ENCODE data around the gene NDUFV2. TPM values are rescaled to one million over a fixed set of nuclear protein-coding genes. Genes with fewer than 3 reads are reported as not detected.
"Not testable (repeated sequence)": the region's sequence is repeated elsewhere in the genome, so short reads cannot be mapped to it uniquely, and the experiment has no call there.

Gene NDUFV2
- polyA plus RNA-seq, 1 experiment: 207 TPM

GRCh38 chr18:9171919-9172318 is 69.4 kb downstream of the NDUFV2 start:
- DNase-seq (ENCODE audit: low read depth, low spot score); H3K27ac ChIP-seq (ENCODE audit: low read depth, low read length); POLR2A ChIA-PET; H3K9me3 ChIP-seq (ENCODE audit: control insufficient read depth, insufficient read depth, low read length); H3K27me3 ChIP-seq (ENCODE audit: control insufficient read depth, insufficient read depth, low read length); CTCF ChIA-PET; H3K4me3 ChIP-seq (ENCODE audit: low read depth, low read length): not testable (repeated sequence)

DNA sequence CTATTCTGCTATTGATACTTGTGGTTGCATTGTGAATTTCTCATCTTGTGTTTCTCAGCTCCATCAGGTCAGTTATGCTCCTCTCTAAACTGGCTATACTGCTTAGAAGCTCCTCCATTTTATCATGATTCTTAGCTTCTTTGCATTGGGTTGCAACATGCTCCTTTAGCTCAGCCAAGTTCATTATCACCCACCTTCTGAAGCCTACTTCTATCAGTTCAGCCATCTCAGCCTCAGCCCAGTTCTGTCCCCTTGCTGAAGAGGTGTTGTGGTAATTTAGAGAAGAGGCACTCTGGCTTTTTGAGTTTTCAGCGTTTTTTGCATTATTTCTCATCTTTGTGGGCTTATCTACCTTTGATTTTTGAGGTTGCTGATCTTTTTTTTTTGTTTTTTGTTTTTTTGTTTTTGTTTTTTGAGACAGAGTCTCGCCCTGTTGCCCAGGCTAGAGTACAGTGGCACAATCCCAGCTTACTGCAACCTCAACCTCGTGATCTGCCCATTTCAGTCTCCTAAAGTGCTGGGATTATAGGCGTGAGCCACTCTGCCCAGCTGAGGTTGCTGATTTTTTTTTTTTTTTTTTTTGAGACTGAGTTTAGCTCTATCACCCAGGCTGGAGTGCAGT is 70.1 kb downstream of the NDUFV2 start:
- Histone ChIP-seq H3K27ac (ENCODE audit: low read depth, low read length) (no peak overlapping the region), H3K9me3 (ENCODE audit: control insufficient read depth, insufficient read depth, low read length) (no peaks in the 10 kb centered on the region), H3K4me3 (ENCODE audit: low read depth, low read length) (no peak overlapping the region), H3K27me3 (ENCODE audit: control insufficient read depth, insufficient read depth, low read length) (no peaks in the 10 kb centered on the region)
- ChIA-PET POLR2A (no interaction called here), CTCF (no interaction called here)
- TF ChIP-seq CTCF (IDR thresholded peaks at IDR 0.05; ENCODE audit: low read depth, low read length): no peak
- no peak for DNase-seq (ENCODE audit: low read depth, low spot score)

DNA sequence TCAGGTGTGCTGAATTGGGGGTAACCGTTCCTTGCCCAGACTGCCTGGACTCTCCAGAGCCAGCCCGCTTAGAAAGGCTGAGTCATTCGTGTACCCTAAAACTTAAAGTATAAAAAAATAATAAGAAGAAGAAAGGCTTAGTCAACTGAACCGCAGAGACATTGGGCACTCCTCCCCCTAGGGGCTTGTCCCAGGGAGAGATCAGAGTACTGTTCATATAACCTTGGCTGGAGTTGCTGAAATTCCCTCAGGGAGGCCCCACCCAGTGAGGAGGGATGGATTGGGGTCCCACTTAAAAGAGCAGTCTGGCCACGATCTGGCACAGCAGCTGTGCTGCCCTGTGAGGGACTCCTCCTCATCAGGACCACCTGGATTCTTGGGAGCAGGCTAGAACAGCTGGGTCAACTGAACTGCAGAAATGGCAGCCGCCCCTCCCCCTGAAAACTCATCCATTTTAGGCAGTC is 71.3 kb downstream of the NDUFV2 start:
- no peaks in the 10 kb centered on the region for H3K27me3 ChIP-seq (ENCODE audit: control insufficient read depth, insufficient read depth, low read length)
- DNase-seq (ENCODE audit: low read depth, low spot score): no peak
- no peak for TF ChIP-seq CTCF (IDR thresholded peaks at IDR 0.05; ENCODE audit: low read depth, low read length)
- ChIA-PET POLR2A (no interaction called here), CTCF (no interaction called here)
- no peak overlapping the region for H3K27ac ChIP-seq (ENCODE audit: low read depth, low read length)
- H3K9me3 ChIP-seq (ENCODE audit: control insufficient read depth, insufficient read depth, low read length): no peaks in the 10 kb centered on the region
- H3K4me3 ChIP-seq (ENCODE audit: low read depth, low read length): no peak overlapping the region

GRCh38 chr18:9174302-9174701 is 71.8 kb downstream of the NDUFV2 start:
- no peak for DNase-seq (ENCODE audit: low read depth, low spot score)
- ChIA-PET CTCF (no interaction called here), POLR2A (no interaction called here)
- H3K27me3 ChIP-seq (ENCODE audit: control insufficient read depth, insufficient read depth, low read length): no peaks in the 10 kb centered on the region
- H3K9me3 ChIP-seq (ENCODE audit: control insufficient read depth, insufficient read depth, low read length): no peaks in the 10 kb centered on the region
- no peak for TF ChIP-seq CTCF (IDR thresholded peaks at IDR 0.05; ENCODE audit: low read depth, low read length)
- no peak overlapping the region for H3K4me3 ChIP-seq (ENCODE audit: low read depth, low read length)
- no peak overlapping the region for H3K27ac ChIP-seq (ENCODE audit: low read depth, low read length)

- Histone ChIP-seq H3K4me3 (ENCODE audit: low read depth, low read length) (no peak overlapping the region), H3K27ac (ENCODE audit: low read depth, low read length) (no peak overlapping the region), H3K9me3 (ENCODE audit: control insufficient read depth, insufficient read depth, low read length) (no peaks in the 10 kb centered on the region), H3K27me3 (ENCODE audit: control insufficient read depth, insufficient read depth, low read length) (no peaks in the 10 kb centered on the region)
- ChIA-PET POLR2A (no interaction called here), CTCF (no interaction called here)
- TF ChIP-seq CTCF (IDR thresholded peaks at IDR 0.05; ENCODE audit: low read depth, low read length): no peak
- no peak for DNase-seq (ENCODE audit: low read depth, low spot score)
These were observed 72.6 kb downstream of the NDUFV2 start for GRCh38 chr18:9175115-9175514.

DNA sequence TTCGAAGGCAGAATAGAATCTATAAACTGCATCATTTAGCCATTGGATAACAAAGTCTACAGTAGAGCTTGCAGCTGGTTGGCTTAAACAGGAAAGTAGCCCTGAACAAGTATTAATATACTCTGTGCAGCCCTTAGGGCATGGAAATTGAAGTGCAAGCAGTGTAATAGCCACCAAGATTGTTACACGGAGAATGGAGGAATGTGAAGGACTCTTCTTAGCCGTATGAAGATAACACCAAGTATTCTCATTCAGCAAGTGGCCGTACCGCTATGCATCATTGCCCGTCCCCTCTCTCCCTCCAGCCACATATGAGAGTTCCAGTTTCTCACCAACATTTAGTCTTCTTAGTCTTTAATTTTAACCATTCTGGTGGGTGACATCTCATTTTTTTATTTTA is 74.5 kb downstream of the NDUFV2 start:
- Histone ChIP-seq H3K27me3 (ENCODE audit: control insufficient read depth, insufficient read depth, low read length) (no peaks in the 10 kb centered on the region), H3K9me3 (ENCODE audit: control insufficient read depth, insufficient read depth, low read length) (no peaks in the 10 kb centered on the region), H3K27ac (ENCODE audit: low read depth, low read length) (no peak overlapping the region), H3K4me3 (ENCODE audit: low read depth, low read length) (no peak overlapping the region)
- ChIA-PET POLR2A (no interaction called here), CTCF (no interaction called here)
- no peak for TF ChIP-seq CTCF (IDR thresholded peaks at IDR 0.05; ENCODE audit: low read depth, low read length)
- DNase-seq (ENCODE audit: low read depth, low spot score): no peak

All from AG04450 (cell line).